Smooth muscle cell (in vitro differentiated cells): ENCODE data around the gene ARL15. TPM values are rescaled to one million over a fixed set of nuclear protein-coding genes. Genes with fewer than 3 reads are reported as not detected.

ENCODE experiments used
- DNase-seq: peaks from one replicate; lab custom pipeline; 2025; ENCODE audit not compliant: unreplicated experiment; lab: John Stamatoyannopoulos, UW
- H2AFZ ChIP-seq: fragments of 200-600 bp; sonication (generic); 2 replicates; pipeline ENCODE4 v1.6.0; 2016; ENCODE audit warnings: antibody characterized with exemption, low read depth, mild to moderate bottlenecking
- H3F3A ChIP-seq: fragments of 200-600 bp; sonication (generic); 2 replicates; pipeline ENCODE4 v1.6.0; 2017; ENCODE audit warnings: antibody characterized with exemption, low read depth
- H3K27ac ChIP-seq: fragments of 200-600 bp; sonication (generic); 2 replicates; pipeline ENCODE4 v1.5.1; 2016; ENCODE audit warnings: low read depth, mild to moderate bottlenecking
- H3K27me3 ChIP-seq: fragments of 200-600 bp; sonication (generic); 2 replicates; pipeline ENCODE4 v1.6.1; 2016; ENCODE audit warnings: low read depth, mild to moderate bottlenecking
- H3K36me3 ChIP-seq: fragments of 200-600 bp; sonication (generic); 2 replicates; pipeline ENCODE4 v1.5.1; 2016; ENCODE audit warnings: low read depth
- H3K4me1 ChIP-seq: fragments of 200-600 bp; sonication (generic); 2 replicates; pipeline ENCODE4 v1.5.1; 2016; ENCODE audit warnings: low read depth
- H3K4me2 ChIP-seq: fragments of 200-600 bp; sonication (generic); 2 replicates; pipeline ENCODE4 v1.6.0; 2016; ENCODE audit warnings: mild to moderate bottlenecking
- H3K4me3 ChIP-seq: fragments of 200-600 bp; sonication (generic); 2 replicates; pipeline ENCODE4 v1.5.1; 2016; ENCODE audit warnings: mild to moderate bottlenecking
- H3K79me2 ChIP-seq: fragments of 200-600 bp; sonication (generic); 2 replicates; pipeline ENCODE4 v1.6.0; 2016; ENCODE audit warnings: low read depth, mild to moderate bottlenecking
- H3K9ac ChIP-seq: fragments of 200-600 bp; sonication (generic); 2 replicates; pipeline ENCODE4 v1.6.0; 2016; ENCODE audit warnings: low read depth
- H3K9me3 ChIP-seq: fragments of 200-600 bp; sonication (generic); replicated peaks from 2 replicates; pipeline ENCODE4 v1.5.1; 2016; ENCODE audit warnings: low read depth
- H4K20me1 ChIP-seq: fragments of 200-600 bp; sonication (generic); 2 replicates; pipeline ENCODE4 v1.6.0; 2016; ENCODE audit warnings: low read depth
- CTCF ChIP-seq: fragments of 200-600 bp; sonication (generic); IDR thresholded peaks from 2 replicates; pipeline ENCODE4 v1.5.1; 2017; ENCODE audit warnings: borderline replicate concordance, mild to moderate bottlenecking, antibody characterized with exemption; ENCODE audit not compliant: insufficient read depth, poor library complexity, severe bottlenecking
- WGBS: methylation state at CpG from one replicate; pipeline ENCODE4 v1.1.7; 2016; ENCODE audit warnings: low lambda C conversion rate; 5-methylcytosine and 5-hydroxymethylcytosine counted together
- polyA plus RNA-seq: library from polyadenylated mRNA; unstranded; fragments of >200 nt; fragmentation: Nextera tagmentation; extraction: Ambion mirVana; gene quantifications from 2 replicates; pipeline ENCODE4 v1.2.1, GENCODE V29; 2016
- total RNA-seq: library from RNA; depleted of rRNA; stranded (reverse); fragments of >200 nt; gene quantifications from 2 replicates; pipeline ENCODE4 v1.2.3, GENCODE V29; 2014

Gene ARL15
- total and polyA plus RNA-seq, 2 experiments from 2014 or later, result 9.8 to 51.1 TPM

GRCh38 chr5:53936481-53937352 lies 373.7 kb downstream of the ARL15 start:
- H3K36me3 ChIP-seq, result no peaks in the 10 kb centered on the region
- H3F3A ChIP-seq, result no peaks in the 10 kb centered on the region
- H4K20me1 ChIP-seq, result no peaks in the 10 kb centered on the region
- no peak overlapping the region for H2AFZ ChIP-seq
- H3K4me3 ChIP-seq, result no peak overlapping the region
- no peaks in the 10 kb centered on the region for H3K27me3 ChIP-seq
- no peak overlapping the region for H3K9ac ChIP-seq
- H3K27ac ChIP-seq, result no peak overlapping the region
- no peak for TF ChIP-seq CTCF
- H3K4me1 ChIP-seq, result no peaks in the 10 kb centered on the region
- no peaks in the 10 kb centered on the region for H3K9me3 ChIP-seq
- WGBS, result 78% methylated on average over 7 of the region's 7 CpGs
- DNase-seq, result no peak
- no peaks in the 10 kb centered on the region for H3K79me2 ChIP-seq
- H3K4me2 ChIP-seq, result no peak overlapping the region

DNA sequence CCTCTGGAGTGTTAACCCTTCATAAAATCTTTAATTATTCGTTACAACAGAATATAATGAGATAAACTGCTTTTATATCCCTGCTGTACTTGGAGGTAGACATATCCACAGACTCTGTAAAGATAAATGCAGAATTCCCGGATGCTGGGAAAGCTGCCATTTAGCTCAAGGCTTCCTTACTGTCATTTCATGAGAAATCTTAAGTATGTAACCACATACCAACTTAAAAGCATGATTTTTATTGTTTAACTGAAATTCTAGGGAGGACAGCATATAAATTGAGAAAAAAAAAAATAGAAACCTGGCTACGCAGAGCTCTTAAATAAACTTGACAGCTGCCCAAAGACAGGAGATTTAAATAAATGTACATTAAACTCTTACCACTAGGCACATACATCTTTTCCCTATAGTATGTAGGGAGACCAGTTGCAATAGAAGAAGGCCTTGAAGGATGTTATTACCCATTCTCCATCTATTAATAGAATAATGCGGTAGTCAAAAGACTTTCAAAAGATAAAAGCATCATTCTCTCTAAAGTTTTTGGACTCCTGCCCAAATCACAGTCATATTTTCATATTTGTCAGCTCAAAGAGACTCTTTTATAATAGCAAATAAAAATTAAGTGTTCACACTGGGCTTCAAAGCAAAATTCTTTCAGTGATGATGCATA lies 376.1 kb downstream of the ARL15 start:
- H3K9ac ChIP-seq, result no peak overlapping the region
- 75% methylated on average over 4 of the region's 4 CpGs for whole genome bisulfite sequencing
- H3K27me3 ChIP-seq, result no peaks in the 10 kb centered on the region
- no peak for TF ChIP-seq CTCF
- H3K4me2 ChIP-seq, result no peak overlapping the region
- H4K20me1 ChIP-seq, result no peaks in the 10 kb centered on the region
- no peaks in the 10 kb centered on the region for H3K9me3 ChIP-seq
- H3K4me3 ChIP-seq, result no peak overlapping the region
- no peak for DNase-seq
- H3K36me3 ChIP-seq, result no peaks in the 10 kb centered on the region
- no peaks in the 10 kb centered on the region for H3F3A ChIP-seq
- H3K79me2 ChIP-seq, result no peaks in the 10 kb centered on the region
- no peak overlapping the region for H3K27ac ChIP-seq
- H2AFZ ChIP-seq, result no peak overlapping the region
- H3K4me1 ChIP-seq, result no peaks in the 10 kb centered on the region

- Histone ChIP-seq H3K4me3 (no peak overlapping the region), H3K9ac (no peak overlapping the region), H3K9me3 (no peaks in the 10 kb centered on the region), H3K4me2 (no peak overlapping the region), H3F3A (no peaks in the 10 kb centered on the region), H3K27me3 (no peaks in the 10 kb centered on the region), H3K4me1 (no peaks in the 10 kb centered on the region), H3K27ac (no peak overlapping the region), H3K79me2 (no peaks in the 10 kb centered on the region), H3K36me3 (no peaks in the 10 kb centered on the region), H4K20me1 (no peaks in the 10 kb centered on the region), H2AFZ (no peak overlapping the region)
- WGBS, result over 99% methylated on average over 6 of the region's 6 CpGs
- DNase-seq, result no peak
- TF ChIP-seq CTCF, result no peak
Observed at GRCh38 chr5:53932351-53932750, 378.0 kb downstream of the ARL15 start.
